ENCODE data around the gene LPAR3. TPM values are rescaled to one million over a fixed set of nuclear protein-coding genes. Genes with fewer than 3 reads are reported as not detected.

The LPAR3 gene
- total and polyA plus RNA-seq, 2 experiments from 2014 or later = 10.4 to 36.9 TPM

DNA sequence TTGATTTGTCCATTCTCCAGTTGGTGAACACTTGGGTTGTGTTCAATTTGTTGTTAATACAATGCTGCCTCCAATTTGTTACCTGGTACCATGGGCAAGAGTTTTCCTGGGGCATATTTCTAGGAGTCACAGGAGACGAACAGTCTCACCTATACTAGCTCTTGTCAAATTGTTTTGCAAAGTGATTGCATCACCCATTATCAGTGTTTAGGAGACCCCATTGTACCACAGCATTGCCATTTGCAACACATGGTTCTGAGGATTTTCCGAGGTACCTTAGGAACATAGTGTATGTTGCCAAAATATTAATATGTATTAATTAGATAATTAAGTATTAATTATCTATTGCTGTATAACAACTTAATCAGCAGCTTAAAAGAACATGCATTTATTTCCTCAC lies 97.8 kb downstream of the LPAR3 start:
- H3K9me2 ChIP-seq (ENCODE audit: insufficient read depth) = no peaks in the 10 kb centered on the region; the same call in 1 of the 2 replicates
- TF ChIP-seq EZH2phosphoT487 (IDR thresholded peaks at IDR 0.05; ENCODE audit: unreplicated experiment) (no peak), POLR2AphosphoS5 (IDR thresholded peaks at IDR 0.05; ENCODE audit: low read depth) (no peak), ZNF114 (CRISPR knock-in tag; IDR thresholded peaks at IDR 0.05) (no peak), EZH2 (IDR thresholded peaks at IDR 0.05; ENCODE audit: low read depth, unreplicated experiment) (no peak), STAT1 (IDR thresholded peaks at IDR 0.05; ENCODE audit: unreplicated experiment) (no peak), CREB1 (CRISPR knock-in tag; IDR thresholded peaks at IDR 0.05; ENCODE audit: low read depth) (no peak), JUNB (IDR thresholded peaks at IDR 0.05; ENCODE audit: unreplicated experiment) (no peak)
- TF ChIP-seq, protein P1, sequence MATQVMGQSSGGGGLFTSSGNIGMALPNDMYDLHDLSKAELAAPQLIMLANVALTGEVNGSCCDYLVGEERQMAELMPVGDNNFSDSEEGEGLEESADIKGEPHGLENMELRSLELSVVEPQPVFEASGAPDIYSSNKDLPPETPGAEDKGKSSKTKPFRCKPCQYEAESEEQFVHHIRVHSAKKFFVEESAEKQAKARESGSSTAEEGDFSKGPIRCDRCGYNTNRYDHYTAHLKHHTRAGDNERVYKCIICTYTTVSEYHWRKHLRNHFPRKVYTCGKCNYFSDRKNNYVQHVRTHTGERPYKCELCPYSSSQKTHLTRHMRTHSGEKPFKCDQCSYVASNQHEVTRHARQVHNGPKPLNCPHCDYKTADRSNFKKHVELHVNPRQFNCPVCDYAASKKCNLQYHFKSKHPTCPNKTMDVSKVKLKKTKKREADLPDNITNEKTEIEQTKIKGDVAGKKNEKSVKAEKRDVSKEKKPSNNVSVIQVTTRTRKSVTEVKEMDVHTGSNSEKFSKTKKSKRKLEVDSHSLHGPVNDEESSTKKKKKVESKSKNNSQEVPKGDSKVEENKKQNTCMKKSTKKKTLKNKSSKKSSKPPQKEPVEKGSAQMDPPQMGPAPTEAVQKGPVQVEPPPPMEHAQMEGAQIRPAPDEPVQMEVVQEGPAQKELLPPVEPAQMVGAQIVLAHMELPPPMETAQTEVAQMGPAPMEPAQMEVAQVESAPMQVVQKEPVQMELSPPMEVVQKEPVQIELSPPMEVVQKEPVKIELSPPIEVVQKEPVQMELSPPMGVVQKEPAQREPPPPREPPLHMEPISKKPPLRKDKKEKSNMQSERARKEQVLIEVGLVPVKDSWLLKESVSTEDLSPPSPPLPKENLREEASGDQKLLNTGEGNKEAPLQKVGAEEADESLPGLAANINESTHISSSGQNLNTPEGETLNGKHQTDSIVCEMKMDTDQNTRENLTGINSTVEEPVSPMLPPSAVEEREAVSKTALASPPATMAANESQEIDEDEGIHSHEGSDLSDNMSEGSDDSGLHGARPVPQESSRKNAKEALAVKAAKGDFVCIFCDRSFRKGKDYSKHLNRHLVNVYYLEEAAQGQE (IDR thresholded peaks at IDR 0.05; ENCODE audit: unreplicated experiment) = no peak
- TF ChIP-seq, protein P2, sequence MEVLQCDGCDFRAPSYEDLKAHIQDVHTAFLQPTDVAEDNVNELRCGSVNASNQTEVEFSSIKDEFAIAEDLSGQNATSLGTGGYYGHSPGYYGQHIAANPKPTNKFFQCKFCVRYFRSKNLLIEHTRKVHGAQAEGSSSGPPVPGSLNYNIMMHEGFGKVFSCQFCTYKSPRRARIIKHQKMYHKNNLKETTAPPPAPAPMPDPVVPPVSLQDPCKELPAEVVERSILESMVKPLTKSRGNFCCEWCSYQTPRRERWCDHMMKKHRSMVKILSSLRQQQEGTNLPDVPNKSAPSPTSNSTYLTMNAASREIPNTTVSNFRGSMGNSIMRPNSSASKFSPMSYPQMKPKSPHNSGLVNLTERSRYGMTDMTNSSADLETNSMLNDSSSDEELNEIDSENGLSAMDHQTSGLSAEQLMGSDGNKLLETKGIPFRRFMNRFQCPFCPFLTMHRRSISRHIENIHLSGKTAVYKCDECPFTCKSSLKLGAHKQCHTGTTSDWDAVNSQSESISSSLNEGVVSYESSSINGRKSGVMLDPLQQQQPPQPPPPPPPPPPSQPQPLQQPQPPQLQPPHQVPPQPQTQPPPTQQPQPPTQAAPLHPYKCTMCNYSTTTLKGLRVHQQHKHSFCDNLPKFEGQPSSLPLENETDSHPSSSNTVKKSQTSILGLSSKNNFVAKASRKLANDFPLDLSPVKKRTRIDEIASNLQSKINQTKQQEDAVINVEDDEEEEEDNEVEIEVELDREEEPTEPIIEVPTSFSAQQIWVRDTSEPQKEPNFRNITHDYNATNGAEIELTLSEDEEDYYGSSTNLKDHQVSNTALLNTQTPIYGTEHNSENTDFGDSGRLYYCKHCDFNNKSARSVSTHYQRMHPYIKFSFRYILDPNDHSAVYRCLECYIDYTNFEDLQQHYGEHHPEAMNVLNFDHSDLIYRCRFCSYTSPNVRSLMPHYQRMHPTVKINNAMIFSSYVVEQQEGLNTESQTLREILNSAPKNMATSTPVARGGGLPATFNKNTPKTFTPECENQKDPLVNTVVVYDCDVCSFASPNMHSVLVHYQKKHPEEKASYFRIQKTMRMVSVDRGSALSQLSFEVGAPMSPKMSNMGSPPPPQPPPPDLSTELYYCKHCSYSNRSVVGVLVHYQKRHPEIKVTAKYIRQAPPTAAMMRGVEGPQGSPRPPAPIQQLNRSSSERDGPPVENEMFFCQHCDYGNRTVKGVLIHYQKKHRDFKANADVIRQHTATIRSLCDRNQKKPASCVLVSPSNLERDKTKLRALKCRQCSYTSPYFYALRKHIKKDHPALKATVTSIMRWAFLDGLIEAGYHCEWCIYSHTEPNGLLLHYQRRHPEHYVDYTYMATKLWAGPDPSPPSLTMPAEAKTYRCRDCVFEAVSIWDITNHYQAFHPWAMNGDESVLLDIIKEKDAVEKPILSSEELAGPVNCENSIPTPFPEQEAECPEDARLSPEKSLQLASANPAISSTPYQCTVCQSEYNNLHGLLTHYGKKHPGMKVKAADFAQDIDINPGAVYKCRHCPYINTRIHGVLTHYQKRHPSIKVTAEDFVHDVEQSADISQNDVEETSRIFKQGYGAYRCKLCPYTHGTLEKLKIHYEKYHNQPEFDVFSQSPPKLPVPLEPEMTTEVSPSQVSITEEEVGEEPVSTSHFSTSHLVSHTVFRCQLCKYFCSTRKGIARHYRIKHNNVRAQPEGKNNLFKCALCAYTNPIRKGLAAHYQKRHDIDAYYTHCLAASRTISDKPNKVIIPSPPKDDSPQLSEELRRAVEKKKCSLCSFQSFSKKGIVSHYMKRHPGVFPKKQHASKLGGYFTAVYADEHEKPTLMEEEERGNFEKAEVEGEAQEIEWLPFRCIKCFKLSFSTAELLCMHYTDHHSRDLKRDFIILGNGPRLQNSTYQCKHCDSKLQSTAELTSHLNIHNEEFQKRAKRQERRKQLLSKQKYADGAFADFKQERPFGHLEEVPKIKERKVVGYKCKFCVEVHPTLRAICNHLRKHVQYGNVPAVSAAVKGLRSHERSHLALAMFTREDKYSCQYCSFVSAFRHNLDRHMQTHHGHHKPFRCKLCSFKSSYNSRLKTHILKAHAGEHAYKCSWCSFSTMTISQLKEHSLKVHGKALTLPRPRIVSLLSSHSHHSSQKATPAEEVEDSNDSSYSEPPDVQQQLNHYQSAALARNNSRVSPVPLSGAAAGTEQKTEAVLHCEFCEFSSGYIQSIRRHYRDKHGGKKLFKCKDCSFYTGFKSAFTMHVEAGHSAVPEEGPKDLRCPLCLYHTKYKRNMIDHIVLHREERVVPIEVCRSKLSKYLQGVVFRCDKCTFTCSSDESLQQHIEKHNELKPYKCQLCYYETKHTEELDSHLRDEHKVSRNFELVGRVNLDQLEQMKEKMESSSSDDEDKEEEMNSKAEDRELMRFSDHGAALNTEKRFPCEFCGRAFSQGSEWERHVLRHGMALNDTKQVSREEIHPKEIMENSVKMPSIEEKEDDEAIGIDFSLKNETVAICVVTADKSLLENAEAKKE (CRISPR knock-in tag; IDR thresholded peaks at IDR 0.05) = no peak
- TF ChIP-seq, protein P3, sequence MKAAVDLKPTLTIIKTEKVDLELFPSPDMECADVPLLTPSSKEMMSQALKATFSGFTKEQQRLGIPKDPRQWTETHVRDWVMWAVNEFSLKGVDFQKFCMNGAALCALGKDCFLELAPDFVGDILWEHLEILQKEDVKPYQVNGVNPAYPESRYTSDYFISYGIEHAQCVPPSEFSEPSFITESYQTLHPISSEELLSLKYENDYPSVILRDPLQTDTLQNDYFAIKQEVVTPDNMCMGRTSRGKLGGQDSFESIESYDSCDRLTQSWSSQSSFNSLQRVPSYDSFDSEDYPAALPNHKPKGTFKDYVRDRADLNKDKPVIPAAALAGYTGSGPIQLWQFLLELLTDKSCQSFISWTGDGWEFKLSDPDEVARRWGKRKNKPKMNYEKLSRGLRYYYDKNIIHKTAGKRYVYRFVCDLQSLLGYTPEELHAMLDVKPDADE (IDR thresholded peaks at IDR 0.05) = no peak
- no peak overlapping the region for H2AFZ ChIP-seq
- H3K4me3 ChIP-seq = no peak overlapping the region
- no peaks in the 10 kb centered on the region for H3F3A ChIP-seq (replicated peaks; ENCODE audit: low read depth)
- no peak overlapping the region for H3K4me2 ChIP-seq
- no peaks in the 10 kb centered on the region for H3K27me3 Mint-ChIP-seq (ENCODE audit: insufficient read depth, low read depth, poor library complexity)
- no peak overlapping the region for H3K27ac ChIP-seq (ENCODE audit: low read depth)
- no peak overlapping the region for H3K27ac Mint-ChIP-seq
- H3K36me3 ChIP-seq (ENCODE audit: insufficient read depth) = peaks cover 3% of the 10 kb centered on the region; the same call in 1 of the 2 replicates
- H3K9me3 Mint-ChIP-seq = peaks cover 6% of the 10 kb centered on the region; the same call in 2 of the 3 replicates
- H3K4me1 ChIP-seq (ENCODE audit: insufficient read depth) = no peaks in the 10 kb centered on the region
- DNase-seq (ENCODE audit: low spot score) (no peak), ATAC-seq (no peak)
- H3K4me1 Mint-ChIP-seq = no peaks in the 10 kb centered on the region
- no peaks in the 10 kb centered on the region for H3K27me3 ChIP-seq (ENCODE audit: insufficient read depth)
- H3K4me3 Mint-ChIP-seq = no peak overlapping the region
- H4K20me1 ChIP-seq (replicated peaks; ENCODE audit: insufficient read depth) = no peaks in the 10 kb centered on the region
- H3K79me2 ChIP-seq (replicated peaks; ENCODE audit: insufficient read depth) = no peaks in the 10 kb centered on the region
- peaks cover 7% of the 10 kb centered on the region for H3K36me3 Mint-ChIP-seq (ENCODE audit: low read depth)

Data from GM23338 (cell line).